NCI-H2227 (cell line): ENCODE results near the gene ETV6.

Experiments
- DNase-seq: peaks from one replicate; lab custom pipeline; 2025; ENCODE audit not compliant: unreplicated experiment; lab: John Stamatoyannopoulos, UW

Gene ETV6

DNA sequence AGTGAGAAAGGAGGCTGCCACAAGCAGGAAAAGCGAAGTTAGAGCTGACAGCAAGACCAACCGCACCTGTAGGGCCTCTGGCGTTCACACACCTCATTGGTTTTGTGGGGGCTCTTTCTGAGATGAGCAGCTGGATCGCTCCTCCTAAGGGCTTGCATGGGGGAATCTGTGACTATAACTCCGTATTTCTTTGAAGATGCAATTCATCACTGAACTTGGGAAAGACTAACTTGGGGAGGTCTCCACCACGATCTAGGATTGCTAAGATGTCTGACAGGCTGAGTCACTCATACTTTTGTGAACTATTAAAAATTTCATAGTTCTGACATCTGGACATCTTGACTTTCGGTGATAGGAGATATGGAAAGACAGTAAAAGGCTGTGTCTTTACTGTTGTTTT is 173.6 kb downstream of the ETV6 start:
- DNase-seq = no peak

DNA sequence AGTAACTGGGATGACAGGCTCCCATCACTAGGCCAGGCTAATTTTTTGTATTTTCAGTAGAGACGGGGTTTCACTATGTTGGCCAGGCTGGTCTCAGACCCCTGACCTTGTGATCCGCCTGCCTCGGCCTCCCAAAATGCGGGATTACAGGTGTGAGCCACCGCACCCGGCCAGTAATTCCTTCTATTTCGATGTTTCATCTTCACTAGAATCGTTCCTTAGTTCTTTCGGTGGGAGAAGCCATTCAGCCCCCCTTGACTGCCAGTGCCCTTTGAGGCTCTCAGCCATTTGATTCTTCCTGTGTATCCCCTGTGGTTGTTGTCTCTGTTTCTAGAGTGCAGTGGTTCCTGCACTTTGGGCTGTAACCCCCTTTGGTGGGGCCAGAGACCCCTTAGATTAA is 174.1 kb downstream of the ETV6 start:
- DNase-seq = no peak

DNA sequence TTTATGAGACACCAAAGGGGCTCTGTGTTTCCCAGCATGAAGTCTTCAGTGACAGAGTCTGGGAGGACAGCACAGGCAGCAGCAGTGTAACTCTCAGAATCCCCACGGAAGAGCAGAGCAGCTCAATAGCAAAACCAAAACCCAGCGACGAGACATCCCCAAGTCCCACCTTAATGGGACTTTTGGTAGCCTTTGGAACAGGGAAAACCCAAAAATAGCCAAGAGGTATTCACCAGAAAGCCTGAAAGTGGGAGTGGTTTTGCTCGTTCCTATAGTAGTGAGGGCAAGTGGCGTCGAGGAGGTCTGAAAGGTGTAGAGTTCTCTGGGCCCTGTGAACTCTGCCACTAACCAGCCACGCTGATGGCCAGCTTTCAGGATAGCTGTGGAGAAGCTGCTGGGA is 174.6 kb downstream of the ETV6 start:
- no peak for DNase-seq

DNA sequence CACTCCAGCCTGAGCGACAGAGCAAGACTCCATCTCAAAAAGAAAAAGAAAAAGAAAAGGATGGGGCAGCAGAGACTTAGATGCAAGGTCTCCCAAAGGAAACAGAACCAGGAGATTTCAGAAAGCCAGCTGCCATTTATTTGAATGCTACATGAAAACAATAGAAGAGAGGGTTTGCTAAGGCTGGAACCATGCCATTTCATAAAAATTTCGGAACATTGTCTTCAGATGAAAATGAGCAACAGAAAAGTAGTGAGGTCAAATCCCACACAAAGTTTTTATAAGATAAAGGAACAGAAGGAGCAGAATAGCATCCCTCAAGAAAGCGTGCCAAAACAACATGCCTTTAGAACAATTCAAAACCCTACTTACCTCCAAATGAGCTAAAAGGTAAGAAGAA is 175.3 kb downstream of the ETV6 start:
- no peak for DNase-seq

DNA sequence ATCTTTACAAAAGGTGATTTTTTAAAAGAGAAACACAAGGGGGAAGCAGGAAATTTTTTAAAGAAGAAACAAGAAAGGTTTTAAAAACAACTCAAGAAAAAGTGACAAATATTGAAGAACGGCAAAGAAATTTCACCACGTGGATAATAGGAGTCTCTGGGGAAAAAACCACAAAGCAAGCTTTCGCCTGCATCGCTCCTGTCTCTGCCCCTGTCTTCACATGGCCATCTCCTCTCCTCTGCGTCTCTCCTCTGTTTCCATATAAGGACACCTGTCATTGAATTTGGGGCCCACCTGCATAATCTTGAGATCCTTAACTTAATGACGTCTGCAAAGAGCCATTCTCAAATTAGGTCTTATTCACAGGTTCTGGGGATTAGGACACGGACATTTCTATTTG is 175.8 kb downstream of the ETV6 start:
- DNase-seq = no peak

DNA sequence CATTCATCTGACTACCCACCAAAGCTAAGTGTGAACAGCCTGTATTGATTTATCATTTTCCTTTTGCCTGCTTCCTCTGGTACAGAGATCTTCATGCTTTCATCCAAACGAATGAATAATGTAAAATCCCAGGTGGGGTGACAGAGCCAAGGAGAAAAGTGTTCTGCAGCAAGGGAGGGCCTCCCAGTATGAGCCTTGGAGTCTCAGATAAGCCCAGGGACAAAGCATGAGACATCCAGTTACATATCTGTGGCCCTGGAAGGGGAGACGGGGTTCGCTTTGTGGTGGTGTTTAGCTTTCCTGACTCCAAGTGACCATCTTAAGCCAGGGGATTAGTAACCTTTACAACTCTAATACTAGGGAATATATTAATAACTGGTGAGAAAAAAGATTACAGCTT is 177.1 kb downstream of the ETV6 start:
- DNase-seq = no peak

DNA sequence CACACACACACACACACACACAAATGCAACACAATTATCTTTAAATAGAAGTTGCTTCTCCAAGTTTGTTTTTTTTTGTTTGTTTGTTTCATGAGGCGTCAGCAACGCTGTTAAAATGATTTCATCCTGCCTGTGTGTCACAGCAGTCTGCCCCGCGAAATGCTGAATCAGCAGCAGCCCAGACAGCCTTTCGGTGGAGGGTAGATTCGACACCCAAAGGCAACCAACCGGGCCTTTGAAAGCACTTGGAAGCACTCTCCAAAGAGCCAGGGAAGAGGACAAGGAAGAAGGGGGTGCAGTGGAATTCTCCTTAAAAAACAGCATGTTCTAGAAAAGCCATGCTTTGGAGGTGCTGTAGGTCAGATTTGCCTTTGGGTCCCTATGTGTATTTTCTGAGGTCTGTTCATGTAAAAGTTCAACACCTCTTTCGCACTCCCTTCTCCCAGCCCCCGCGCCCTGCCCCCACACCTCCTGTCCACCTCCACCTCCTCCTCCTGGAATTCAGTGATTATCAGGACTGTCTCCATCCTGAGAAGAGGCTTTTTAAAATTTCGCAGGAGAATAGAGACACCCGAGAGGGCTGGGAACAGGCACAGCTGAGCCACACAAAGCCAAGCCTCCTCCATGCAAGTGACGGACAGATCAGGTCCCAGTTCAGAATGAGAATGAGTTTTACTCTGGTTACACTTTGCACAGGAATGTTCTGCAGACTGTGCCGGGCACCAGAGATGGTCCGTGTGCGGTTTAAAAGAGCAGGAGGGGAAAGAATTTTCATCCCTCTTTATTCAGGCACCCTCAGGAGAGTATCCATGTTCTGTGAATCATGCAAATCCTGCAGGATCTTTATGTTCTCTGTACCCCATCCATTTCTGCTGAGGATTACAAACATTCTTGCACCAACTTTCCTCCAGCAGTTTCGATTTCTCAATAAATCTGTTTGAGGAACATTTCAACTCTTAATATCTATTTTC is 177.9 kb downstream of the ETV6 start:
- DNase-seq = no peak

DNA sequence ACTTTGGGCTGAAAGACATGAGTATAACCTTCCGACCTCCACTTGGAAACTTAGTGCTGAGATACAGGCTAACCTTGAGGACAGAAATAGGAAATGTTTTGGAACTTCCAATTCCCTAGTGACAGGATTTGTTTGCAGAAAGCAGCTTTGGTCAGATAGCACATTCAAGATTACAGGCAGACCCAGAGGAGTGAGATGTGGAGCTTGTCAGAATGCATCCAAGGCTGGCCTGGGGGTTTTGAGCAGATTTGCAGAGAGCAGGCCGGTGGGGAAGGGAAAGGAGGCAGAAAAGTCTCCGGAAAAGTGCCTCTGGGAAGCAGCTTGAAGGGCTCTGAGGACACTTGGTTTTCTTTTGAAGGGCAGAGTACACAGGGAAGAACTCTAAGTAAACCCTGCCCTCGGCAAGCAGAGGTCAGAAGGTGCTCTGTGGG is 180.3 kb downstream of the ETV6 start:
- DNase-seq = no peak

DNA sequence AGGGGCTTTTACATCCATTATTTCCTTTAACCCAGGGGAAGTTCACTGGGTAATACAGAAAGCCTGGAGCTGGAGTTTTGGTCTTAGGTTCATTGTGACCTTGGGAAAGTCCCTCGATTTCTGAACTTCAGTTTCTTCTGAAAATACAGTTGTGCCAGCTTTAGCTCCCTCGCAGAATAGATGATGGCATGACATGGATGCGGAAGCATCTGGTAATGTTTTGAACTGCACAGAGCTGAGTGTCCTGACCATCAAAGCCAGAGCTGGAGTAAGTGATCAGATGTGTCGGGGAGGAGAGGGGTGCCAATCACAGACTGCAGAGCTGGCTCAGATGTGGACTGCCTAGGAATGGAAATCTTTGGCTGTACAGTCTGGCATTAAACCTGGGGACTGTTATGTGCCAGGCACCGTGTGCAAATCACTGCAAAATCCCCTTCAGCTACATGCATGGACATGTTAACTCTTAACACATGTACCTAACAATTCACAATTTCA is 180.9 kb downstream of the ETV6 start:
- no peak for DNase-seq

DNA sequence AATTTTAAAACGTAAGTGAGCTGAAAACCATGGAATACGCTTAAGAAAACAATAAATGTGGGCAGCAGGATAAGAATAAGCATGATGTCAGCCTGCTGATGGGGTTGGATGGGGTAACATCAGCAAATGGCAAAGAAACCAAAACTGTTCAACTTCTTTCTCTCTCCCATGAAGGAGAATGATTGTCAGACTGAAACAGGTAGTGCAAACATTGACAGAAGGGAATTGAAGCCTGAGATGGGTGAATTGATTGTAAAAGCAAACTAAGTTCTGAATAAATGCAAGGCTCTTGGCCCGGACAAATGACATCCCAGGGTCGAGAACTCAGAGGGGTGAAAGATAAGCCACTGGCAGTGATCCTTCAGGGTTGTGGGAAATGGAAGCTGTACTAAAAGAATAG is 182.6 kb downstream of the ETV6 start:
- no peak for DNase-seq

DNA sequence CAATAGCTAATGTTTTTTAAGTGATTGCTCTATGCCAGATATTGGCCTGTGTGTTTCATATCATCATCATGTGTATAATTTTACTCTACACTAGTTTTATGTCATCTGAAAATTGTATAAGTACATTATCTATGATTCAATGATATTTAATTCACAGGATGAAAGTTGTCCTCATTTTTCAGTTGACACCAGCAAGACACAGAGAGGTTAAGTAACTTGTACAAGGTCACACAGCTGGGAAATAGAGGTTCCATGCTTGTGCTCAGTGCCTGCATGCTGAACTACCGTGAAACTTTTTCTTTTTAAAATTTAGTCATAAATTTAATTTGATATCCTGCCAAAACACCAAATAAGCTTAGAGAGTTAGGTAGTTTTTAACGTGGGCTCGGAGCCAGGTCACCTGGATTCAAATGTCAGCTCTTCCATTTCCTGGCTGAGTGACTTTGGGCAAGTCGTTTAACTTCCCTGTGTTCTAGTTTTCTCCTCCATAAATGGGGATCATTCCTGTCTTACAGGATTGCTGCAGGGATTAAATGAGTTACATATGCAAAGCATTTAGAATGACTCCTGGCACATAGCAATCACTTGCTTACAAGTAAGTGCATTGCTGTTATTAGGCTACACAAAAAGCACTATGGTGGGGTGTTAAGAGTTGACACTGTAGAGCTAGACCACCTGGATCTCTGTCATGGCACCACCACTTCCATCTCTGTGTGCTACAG is 183.9 kb downstream of the ETV6 start:
- DNase-seq = no peak

DNA sequence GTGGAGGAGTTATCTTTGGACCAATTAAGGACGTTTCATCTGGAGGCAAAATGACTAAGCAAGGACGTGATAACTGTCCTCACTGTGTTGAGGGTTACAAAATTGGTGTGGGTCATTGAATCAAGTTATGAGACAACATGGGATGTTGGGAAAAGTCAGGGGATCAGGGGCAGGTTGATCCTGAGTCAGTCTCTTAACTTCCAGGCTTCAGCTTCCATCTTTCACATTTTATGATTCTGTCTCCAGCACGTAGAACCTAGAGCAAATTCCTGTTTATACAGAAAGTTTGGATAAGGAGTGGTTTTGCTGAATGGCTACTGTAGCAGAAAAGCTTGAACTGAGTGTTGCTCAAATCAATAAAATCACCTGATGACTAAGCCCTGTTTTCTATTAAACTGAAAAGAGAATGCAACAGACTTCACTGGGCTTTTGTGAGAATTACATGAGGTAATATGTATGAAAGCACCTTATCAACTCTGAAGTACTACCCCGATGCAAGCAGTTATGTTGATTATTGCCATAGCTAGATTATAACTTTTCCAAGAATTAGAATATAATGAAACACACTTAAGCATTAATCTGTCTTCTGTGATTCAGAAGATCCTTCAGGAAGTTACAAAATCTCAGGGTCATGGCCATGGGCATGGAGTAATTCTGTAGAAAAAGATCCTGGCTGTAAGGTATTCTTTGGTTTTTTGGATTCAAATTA is 184.8 kb downstream of the ETV6 start:
- DNase-seq = no peak

DNA sequence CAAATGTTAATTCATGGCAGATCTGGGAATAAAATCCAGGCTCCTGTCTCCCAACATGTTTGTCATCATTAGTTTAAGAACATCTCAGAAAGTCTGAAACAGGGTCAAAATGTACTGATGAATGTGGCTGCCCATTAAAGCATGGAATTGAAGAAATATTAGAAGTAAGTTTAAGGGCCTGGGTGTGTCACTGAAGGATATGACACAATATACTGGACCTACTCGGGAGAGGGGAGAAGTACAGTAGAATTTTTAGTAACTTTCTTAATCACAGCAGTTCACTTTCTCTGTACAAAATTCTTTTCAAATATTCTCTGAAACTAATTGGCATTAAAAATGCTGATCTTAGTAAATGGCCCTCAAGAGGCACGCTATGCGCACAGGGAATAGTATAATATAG is 185.5 kb downstream of the ETV6 start:
- DNase-seq = no peak

DNA sequence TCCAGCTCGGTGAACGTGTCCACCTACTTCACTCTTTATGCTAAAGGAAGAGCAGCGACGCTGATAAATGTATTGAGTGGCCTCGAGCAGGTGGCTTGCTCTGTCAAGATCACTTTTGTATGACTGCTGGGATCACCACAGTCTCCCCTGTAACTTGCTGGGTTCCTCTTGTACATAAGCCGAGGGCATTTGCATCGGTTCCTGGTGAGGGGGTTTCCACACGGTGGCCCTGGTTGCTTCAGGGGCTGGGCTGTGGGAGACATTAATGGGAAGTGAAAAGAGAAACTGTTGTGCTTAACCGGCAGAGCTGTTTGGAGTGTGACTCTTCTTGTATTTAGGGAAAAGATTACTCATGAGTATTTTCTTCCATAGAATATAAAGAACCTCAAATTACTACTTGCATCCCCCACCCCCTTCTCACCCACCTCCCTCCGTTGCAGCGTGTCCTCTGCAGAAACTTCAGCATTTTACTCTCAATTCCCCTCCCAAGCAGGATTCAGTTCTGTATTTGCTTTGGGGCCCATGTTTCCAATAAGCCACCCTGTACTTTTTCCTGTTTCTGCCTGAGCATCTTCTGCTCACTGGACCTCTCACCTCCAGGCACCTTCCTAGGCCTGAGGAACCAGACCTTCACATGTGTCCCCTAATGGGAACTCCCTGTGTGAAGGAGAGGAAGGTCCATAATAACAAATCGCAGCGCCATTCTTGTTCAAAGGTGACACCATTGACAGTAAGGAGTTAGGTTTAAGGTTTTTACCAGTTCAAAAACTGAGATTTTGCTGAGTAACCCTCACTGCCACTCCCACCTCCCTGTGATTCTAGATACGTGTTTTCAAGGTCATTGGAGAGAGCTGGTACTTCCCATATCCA is 187.0 kb downstream of the ETV6 start:
- no peak for DNase-seq

DNA sequence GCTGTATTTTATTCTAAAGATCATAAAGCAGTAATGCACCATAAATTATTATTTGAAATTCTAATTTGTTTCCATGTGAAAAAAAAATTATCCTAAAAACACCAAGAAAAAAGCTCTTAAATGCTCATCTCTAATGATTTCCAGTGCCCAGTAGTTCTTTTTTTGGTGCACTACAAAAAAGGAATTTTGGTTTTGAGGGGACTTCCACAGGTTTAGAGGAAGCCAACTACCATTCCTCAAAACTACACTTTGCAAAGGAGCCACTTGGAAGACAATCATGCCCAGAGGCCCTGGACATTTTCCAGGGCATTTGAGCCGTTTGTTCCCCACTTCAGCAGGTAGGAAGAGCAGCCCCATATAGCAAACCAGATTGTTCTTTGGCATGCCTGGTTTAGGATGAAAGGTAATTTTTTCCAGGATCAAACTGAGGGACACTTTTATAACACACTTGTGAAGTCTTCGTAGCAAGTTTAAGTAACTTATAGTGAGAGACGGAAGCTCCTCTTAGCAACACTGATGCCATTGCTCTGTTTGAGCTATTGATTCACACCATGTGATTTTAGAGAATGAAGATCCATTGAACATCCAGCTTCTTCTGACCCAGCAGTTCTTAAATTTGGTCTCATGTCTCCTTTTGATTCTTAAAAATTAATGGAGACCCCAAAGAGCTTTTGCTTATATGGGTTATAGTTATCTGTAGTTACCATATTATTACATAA is 187.9 kb downstream of the ETV6 start:
- no peak for DNase-seq

DNA sequence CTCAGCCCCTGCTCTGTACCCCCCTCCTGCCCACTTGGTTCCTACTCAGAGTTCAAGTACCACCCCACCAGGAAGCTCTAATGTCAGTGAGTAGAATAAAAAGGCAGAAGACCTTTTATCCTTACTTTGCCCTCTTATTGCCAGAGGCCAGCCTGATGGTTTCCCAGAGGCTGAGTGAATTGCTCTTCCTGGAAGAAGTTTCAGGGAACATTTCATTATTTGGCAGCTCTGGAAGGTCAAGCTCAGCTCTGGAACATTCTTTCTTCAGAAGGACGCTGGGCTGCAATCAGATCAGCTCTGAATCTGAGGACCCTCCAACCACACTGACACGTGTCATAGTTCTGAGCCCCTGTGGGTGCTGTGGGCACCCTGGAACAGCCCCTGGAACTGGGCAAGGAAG is 188.9 kb downstream of the ETV6 start:
- no peak for DNase-seq

DNA sequence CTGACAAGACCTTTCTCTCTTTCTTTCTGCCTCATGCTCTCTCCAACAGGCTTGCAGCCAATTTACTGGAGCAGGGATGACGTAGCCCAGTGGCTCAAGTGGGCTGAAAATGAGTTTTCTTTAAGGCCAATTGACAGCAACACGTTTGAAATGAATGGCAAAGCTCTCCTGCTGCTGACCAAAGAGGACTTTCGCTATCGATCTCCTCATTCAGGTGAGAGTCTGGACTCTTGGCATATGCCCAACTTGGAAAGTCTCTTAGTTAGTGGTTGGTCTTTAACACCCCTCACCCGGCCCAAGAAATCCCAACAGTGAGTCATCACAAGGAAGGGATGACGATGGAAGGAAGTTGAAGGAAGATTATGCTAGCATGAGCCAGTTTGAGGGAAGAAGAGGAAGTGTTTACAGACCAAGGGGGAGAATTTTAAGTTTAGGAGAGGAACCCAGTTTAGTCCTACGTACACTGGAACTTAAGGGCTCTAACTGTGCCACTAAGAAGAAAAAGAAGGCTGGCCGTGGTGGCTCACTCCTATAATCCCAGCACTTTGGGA is 189.7 kb downstream of the ETV6 start:
- peak; percentile 3 for DNase-seq

DNA sequence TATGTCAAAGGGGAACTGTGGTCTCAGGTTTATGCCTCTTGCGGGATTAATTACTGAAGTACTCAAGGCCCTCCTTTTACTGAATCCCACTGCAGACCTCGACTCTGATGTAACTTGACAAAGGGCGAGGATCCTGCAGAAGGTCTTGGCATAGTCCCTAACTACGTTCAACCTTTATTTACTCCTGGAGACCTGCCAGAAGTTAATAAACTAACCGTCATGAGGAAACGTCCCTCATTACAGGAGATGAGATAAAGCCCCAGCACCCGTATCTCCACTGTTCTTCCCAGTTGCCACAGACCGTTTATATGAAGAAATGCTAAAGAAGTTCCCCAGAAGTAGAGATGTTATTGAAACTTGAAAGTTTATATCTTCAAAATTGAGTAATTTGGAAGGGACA is 190.9 kb downstream of the ETV6 start:
- no peak for DNase-seq

DNA sequence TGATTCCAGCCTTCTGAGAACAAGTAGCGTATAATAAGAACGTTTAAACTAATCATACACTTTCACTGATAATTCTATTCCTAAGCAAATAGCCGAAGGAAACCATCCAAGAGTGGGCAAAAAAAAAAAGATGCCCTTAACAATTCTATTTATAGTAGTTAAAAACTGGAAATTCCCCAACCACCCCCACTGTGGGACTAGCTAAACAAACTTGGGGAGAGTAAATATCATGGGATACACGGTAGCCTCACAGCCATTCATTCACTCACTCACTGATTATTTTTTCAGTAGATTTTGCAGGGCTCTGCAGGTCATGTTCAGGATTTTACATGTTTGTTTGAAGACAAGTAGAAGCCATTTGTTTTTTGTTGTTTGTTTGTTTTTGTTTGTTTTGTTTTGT is 197.0 kb downstream of the ETV6 start:
- no peak for DNase-seq

DNA sequence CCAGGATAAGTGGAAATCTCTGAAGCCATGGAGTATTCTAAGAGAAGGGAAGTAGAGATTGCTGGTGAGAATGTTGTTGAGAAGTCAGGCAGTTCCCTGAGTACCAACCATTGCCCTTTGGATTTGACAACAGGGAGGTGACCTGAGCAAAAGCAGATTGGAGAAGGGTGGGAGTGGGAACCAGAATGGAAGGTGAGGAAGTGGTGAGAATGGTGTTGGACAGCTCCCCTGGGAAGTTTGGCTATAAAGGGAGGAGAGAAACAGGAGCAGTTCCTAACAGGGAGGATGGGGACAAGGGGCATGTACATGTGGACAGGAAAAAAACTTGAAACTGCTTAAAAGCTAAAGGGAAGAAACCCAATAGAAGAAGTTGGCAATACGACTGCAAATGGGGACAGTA is 198.1 kb downstream of the ETV6 start:
- no peak for DNase-seq
